GM19397 (cell line): ENCODE results near the gene GPR180.

Source experiments
- ATAC-seq: cut with Tn5 transposase; IDR thresholded peaks from one replicate; pipeline ENCODE4 v1.9.1; 2021; ENCODE audit warnings: mild to moderate bottlenecking, moderate library complexity; ENCODE audit not compliant: unreplicated experiment

GPR180 gene

DNA sequence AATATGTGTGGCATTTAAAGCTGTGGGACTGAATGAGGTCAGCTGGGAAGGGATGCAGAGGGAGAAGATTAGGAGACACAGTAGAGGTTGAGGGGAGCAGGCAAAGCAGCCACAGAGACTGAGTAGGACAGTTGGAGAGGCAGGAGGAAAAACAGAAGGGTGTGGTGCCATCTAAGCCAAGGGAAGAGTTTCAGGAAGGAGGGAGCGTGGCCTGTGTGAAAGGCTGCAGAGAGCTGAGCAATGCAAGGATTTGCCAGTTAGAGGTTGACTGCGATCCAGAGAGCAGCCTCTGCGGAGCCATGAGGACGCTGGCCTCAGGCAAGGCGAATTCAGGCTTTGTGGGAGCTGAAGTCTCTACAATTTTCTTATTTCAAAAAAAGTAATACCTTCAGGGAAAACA, 81.8 kb downstream of the GPR180 start:
- ATAC-seq, result no peak
